ENCODE measurements around the gene FHIT.

The FHIT gene

DNA sequence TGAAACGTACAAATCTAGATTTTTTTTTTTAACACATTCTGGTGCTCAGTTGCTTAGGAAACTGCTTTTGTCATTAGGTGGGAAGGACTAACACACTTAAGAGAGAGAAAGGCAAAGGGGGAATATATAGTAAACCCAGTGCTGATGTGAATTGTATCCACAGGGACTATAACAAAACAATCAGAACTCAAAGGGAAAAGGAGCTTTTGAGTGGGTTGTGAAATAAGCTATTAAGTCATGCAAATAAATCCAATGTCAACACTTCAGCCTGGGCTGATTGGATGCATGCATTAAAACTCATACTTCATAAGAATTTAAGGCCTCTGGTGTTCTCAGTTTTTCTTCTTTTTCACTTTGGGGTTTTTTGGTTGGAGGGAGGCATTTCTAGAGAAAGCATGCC is 628.9 kb downstream of the FHIT start:
- no peak overlapping the region for H3K4me3 ChIP-seq
- no peak overlapping the region for H3K27ac ChIP-seq

DNA sequence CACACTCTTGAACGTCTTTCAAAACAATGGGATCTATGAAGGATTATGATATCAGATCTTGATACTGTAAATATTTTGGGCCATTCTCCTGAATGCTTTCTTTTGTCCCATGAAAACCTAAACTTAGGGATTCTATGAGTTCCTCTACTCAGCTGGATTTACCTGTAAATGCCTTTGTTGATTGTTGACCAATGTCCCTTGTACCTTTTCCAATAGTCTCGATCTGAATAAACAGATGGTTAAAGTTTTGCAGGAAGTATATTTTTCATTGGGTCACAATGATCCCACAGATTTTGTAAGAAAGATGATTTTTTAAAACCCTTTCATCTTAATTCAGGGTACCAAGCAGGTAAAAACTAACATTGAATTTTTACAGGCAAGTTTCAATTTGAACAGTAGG is 634.1 kb downstream of the FHIT start:
- H3K4me3 ChIP-seq = no peak overlapping the region
- H3K27ac ChIP-seq = no peak overlapping the region

DNA sequence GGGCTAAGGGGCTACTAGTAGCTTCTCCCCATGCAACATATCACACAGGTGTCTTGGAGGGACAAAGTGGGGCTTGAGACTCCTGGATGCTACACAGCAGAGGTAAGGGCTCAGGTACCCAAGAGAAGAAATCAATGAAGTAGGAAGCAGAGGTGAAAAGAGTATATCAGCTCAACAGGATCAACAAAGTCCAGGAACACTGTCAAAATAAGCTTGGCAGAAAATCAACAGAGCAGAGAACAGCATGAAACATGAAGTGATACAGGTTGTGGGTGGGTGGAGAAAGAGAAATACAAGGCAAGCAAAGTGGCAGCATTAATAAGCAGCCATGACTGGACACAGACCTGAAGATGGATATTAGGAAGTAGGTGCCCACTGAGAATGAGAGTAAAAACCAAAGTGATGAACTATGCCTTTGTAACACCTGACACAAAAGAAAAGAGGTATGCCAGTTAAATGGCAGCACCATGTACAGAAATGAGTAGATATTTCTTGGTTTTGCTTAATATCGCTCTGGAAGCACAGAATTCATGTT is 637.4 kb downstream of the FHIT start:
- Histone ChIP-seq H3K4me3 (no peak overlapping the region), H3K27ac (no peak overlapping the region)

DNA sequence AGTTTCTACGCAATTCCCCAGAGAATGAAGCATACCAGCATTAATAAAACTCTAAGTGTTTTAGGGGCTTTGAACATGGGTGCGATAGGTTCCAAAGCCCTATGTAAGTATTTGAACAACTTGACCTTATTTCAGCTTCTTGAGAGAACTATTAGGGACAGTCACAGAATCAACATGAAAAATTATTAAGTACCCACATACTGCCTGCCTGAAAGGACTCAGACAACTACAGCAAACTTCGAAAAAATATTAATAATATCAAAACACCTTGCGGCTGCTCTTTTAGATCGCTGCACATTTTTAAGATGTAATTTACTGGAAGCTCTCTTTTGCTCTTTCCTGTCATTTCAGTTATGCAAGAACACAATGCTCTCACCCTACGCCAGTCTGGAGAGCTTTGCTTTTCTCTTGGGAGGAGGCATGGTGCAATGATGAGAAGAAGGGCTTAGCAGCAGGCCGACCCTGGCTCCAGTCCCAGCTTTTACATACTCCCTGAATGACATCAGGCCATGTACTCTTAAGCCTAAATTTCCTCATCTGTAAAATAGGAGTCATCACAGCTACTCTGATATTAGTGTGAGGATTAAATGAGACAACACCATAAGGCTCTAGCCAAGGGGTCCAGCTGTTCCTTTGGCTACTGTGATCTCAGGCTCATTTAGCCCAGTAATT is 640.7 kb downstream of the FHIT start:
- no peak overlapping the region for H3K27ac ChIP-seq
- no peak overlapping the region for H3K4me3 ChIP-seq

DNA sequence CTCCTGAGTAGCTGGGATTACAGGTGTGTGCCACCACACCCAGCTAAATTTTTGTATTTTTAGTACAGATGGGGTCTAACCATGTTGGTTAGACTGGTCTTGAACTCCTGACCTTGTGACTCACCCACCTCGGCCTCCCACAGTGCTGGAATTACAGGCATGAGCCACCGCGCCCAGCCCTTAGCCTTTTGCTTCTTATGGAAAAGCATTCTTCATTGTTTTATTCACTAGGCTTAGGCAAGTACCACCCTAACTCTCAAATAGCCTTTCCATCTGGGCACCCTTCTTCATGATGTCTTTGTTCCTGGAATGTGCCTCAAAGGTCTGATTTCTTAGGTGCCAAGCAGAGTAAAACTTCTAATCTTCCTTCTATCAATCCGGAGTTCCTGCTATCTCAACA is 641.8 kb downstream of the FHIT start:
- Histone ChIP-seq H3K27ac (no peak overlapping the region), H3K4me3 (no peak overlapping the region)

DNA sequence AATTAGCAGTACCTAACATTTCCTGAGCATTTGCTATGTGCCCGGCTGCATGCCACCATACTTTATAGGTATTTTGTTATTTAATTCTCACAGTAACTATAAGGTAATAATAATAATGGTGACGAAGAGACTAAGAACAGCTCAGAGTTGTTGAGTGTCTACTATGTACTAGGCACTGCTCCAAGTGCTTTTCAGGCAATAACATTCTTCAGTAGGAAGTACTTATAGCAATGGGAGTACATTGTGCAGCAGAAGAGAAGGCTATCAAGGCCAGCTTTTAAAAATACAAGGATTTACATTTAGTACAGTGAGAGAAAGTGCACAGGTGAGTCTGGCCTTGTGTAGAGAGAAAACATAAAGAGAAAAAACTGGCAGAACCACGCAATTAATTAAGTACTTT is 647.4 kb downstream of the FHIT start:
- no peak overlapping the region for H3K27ac ChIP-seq
- no peak overlapping the region for H3K4me3 ChIP-seq

DNA sequence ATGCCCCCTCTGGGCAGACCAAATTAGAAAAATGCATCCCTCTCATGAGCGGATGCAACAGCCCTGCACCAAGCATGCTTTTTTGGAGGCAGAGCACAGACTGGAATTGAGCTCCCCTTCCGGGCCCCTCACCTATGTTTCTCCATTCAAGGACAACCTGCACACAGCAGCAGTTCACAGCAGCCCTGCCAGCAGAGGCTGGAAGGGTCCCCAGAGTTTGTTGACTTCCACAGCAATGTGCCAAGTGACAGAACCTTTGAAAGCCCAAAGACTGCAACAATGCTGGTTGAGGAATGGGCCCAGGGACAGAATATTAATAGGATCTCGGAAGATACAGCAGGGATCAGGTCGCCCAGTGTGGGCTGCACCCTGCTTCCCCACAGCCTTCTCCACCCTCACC is 650.4 kb downstream of the FHIT start:
- no peak overlapping the region for H3K27ac ChIP-seq
- H3K4me3 ChIP-seq = no peak overlapping the region

DNA sequence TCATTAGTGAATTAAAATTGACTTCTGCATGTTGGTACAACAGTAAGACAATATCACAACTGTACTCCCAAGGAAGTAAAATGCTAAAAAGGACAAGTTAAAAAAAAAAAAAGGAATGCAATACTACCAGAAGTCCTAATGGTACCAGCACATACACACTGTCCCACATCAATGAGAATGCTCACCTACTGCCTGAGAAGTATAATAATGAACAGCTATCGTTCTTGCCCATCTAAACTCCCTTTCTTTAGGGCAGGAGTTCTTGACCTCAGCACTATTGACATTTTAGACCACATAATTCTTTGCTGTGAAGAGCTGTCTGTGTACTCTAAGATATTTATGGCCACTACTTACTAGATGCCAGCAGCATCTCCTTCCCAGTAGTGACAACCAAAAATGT is 651.7 kb downstream of the FHIT start:
- H3K27ac ChIP-seq = no peak overlapping the region
- no peak overlapping the region for H3K4me3 ChIP-seq

DNA sequence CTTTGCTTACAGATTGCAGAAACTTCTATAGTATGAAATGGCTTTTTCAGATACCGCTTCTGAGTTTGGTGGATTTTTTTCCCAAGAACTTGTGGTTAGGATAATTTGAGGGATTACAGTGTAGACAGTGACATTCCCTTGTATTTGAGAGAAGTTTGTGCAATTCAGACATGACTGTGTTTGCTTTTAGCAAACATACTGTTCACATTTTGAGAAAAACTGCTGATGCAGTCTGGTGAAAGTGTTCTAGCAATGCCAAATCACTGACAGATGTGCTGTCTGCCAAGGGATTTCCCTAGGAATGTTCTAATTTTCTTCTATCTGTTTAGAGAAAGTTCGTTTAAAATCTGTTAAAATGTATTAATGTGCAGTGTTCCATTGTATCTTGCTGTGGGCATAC is 652.6 kb downstream of the FHIT start:
- no peak overlapping the region for H3K27ac ChIP-seq

DNA sequence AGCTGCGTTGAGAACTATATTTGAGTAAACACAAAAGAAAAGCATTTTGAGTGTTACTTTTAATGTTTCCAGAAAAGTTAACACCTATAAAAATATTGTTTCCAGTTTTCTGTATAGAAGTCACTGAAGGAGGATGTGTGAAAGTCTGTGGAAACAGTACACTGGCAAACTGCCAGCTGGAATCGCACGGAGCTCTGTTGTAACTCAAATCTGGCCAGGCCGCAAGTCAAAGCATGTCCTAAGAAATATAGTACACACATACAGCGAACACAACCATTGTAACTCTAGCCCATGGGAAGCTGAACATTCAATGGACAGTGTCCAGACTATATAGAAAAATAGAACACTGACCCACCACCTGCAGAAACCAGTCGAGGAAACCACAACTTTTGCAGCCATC is 657.2 kb downstream of the FHIT start:
- Histone ChIP-seq H3K4me3 (no peak overlapping the region), H3K27ac (no peak overlapping the region)

More for the DNA sequence above, 652.6 kb downstream of the FHIT start:
- H3K4me3 ChIP-seq = no peak overlapping the region

DNA sequence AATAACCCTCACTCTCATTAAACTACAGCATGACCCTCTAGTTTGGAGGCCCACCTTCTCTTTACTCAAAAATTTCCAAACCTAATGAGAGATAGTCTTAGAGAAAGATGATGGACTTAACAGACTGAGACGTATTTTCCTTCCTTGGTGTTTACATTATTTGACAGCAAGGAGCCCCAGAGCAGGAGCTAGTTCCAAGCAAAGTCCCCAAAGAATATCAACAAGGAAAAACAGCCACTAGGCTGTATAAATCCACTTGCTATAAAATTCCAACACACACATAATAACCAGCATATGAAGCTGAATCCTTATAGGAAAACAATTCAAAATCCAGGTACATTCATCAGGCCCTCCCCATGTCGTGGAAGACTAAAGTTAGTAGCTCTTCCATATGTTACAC is 660.0 kb downstream of the FHIT start:
- Histone ChIP-seq H3K4me3 (no peak overlapping the region), H3K27ac (no peak overlapping the region)

DNA sequence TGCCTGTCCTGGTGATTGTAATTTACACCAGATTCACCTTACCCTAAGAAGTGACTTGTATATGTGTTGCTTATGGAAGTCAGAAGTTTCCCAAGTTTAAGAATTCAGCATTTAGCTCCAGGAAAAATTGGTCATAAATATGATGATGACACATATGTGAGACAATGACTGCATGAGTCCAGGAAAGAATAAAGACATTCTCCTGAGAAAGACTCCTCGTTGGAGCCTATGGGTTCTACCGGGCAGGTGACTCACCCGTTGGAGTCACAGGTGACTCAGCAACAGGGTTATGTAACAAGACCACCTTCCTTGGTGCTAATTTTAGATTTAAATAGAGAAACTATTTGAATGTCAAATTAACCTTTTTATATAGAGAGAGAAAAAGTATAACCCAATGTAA is 662.4 kb downstream of the FHIT start:
- H3K27ac ChIP-seq = no peak overlapping the region
- no peak overlapping the region for H3K4me3 ChIP-seq

DNA sequence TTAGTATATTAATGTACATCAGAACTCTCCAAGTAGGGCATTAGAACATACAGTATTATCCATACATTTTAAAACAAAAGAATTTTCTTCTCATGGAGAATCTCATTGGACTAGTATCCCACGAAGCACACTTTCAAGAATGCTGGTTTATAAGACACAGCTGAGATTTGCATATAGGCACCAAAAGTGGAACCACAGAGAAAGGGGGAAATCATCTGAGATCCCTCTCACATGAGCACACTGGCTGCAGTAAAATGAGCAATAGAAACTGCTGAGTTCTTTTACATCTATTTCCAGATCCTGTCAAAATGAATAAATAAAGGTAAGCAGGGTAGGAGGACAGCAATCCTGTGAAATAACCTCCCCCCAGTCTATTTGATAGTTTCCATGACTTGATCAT is 665.3 kb downstream of the FHIT start:
- no peak overlapping the region for H3K4me3 ChIP-seq
- H3K27ac ChIP-seq = no peak overlapping the region

DNA sequence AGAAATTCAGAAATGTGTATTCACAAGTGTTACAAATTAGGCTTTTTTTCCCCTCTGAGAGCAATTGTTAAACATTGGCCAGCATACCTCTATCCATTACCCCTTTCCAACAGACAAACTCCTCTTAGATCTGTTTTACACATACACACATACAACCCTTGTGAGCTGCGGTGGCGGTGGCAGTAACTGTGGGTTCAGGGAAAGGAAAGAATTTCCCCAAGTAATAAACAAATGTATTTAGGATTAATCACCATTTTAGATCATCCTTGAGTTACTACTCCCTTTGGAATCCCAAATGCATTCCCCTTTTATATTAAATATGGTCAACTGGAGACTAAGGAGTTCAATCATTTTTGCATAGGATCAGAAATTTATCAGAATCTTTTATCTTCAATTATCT is 667.0 kb downstream of the FHIT start:
- Histone ChIP-seq H3K27ac (no peak overlapping the region), H3K4me3 (no peak overlapping the region)

DNA sequence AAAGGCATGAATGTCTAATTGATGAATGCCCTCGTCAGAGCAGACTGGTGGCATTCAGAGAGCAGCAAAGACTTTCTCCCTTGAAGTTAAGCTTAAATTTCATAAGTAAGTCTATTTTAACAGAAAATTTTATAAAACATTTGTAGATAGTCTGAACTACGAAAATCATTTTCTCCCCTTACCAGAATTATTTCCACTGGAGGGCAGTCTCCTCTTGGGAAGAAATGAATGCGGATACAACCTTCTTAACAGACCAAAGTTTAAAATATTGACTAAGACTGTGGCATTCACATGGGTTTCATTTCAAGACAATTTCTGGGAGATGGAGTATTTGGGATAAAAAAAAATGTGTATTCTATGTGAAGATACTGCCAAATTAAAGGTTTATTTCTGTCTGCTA is 669.0 kb downstream of the FHIT start:
- no peak overlapping the region for H3K4me3 ChIP-seq

DNA sequence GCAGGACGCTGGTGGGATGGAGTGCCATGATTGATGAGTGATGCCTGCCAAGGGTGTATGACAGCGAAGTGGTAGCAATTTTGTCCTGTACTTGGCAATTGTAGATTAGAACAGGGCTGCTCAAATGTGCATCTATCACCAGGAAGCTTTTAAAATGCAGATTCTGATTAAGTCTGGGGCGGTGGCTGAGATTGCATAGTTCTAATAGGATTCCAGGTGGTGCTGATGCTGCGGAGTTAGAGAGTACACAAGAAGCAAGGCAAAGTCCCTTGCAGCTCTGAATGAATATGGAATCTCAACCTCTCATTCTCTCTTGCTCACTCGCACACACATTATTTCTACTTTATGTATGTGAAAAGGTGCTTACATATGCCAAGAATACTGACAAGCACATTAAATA is 670.4 kb downstream of the FHIT start:
- Histone ChIP-seq H3K27ac (no peak overlapping the region), H3K4me3 (no peak overlapping the region)

More for the DNA sequence above, 669.0 kb downstream of the FHIT start:
- H3K27ac ChIP-seq = no peak overlapping the region

DNA sequence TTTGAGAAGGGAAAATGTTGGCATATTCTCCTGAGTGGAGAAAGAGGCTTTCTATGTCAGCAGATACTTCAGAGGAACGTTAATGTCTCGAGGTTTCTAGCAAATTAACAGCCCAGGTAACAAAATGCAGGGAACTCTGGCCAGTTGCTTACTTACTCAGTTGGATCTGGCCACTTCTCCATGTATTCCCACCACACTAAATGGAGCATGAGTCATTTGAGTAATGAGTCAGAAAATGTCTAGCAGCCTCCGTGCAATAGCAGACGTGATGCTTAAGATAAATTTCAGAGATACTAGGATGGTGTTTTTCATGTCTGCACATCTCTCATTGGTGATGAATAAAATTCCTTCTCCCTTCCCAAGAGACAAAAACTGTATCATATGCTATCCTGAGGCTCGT is 671.5 kb downstream of the FHIT start:
- Histone ChIP-seq H3K27ac (no peak overlapping the region), H3K4me3 (no peak overlapping the region)

DNA sequence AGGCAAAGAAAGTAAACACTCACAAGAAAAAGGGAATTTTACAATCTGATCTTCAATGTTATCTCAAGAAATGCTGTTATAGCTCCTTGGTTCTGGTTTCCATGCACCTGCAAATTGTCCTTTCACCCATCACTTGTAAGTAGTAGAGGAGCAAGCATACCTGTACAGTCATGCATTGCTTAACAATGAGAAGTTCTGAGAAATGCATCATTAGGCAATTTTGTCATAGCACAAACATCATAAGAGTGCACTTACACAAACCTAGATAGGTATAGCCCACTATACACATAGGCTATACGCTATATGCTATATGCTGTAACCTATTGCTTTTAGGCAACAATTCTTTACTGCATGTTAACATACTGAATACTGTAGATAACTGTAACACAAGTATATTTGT is 672.3 kb downstream of the FHIT start:
- H3K4me3 ChIP-seq = no peak overlapping the region
- H3K27ac ChIP-seq = no peak overlapping the region

DNA sequence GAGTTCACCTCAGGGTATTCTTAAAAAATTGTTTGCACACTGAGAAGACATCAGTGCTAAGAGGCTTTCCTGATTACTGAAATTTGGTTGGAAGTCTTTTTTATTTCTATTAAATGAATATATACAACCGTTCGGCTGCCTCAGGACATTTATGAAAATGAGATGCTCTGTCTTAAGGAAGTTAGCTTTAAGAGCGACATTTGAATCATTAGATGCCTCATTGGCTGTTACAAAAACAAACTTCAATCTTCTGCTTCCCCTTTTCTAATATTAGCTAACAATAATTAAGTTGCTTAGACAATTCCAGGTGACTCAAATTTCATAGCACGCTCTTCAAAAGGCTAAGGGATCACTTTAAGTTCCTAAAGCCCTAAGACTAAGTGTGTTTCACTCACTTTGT is 673.7 kb downstream of the FHIT start:
- Histone ChIP-seq H3K27ac (no peak overlapping the region), H3K4me3 (no peak overlapping the region)

DNA sequence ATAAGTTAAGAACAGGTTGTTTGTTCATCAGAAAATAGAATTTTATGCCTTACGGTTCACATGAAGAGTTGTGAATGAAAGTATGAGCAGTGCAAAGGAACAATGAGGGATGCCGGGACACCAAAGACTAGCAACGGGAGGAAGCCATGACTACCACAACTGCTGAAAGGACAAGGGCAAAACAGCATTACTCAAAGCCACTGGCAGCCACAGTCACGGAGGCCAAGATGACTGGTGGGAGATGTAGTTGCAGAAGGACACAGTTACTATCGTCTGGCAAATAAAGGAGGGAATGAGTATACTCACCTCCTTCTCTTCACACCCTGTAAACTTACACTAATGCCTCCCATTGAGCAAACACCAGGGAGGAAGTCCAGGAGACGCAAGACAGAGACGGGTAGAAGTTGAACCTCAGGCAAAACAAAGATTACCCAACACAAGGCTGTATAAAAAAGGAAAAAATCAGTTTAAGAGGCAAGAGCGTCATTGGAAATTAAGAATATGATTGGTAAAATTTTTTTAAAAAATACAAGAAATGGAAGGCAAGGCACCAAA is 675.5 kb downstream of the FHIT start:
- H3K4me3 ChIP-seq = no peak overlapping the region
- H3K27ac ChIP-seq = no peak overlapping the region

DNA sequence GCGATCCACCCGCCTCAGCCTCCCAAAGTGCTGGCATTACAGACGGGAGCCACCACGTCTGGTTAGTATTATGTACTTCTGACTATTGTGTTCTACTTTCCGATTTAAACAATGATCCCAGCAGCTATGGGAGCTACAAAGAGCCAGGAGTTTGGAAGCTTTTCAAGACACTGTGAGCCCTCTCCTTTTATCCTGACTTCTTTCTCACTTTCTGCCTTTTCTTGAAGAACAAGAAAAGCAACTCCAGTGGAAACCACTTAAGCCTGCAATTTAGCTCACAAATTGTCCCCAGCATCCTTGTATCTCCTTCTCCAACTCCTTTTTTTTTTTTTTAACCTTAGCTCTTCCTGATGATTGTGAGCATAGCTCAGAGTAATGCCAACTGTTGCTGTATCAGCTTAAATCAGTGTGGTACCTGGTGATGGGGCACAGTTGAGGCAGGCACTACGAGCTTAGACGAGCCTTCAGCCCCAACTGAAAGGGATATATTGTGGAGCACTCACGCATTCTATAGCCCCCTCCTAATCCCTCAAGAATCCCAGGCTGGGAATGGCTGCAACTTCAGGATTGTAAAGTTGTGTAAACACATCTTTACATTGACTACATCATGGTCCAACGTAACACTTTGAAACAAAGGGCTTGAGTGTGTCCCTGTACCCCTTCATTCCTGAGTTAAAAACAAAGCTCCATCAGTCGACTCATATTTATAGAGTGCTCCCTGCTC is 677.0 kb downstream of the FHIT start:
- Histone ChIP-seq H3K4me3 (no peak overlapping the region), H3K27ac (no peak overlapping the region)
